Neural progenitor cell (in vitro differentiated cells): ENCODE data around the gene CLDN9.

Experiments used
- CTCF ChIP-seq: fragments of 200-600 bp; sonication (generic); IDR thresholded peaks from 2 replicates; pipeline ENCODE4 v1.5.1; 2017; ENCODE audit warnings: antibody characterized with exemption, mild to moderate bottlenecking
- EZH2 ChIP-seq: fragments of 200-600 bp; sonication (generic); IDR thresholded peaks from 2 replicates; pipeline ENCODE4 v1.6.1; 2017; ENCODE audit warnings: antibody characterized with exemption, mild to moderate bottlenecking, moderate library complexity
- EZH2phosphoT487 ChIP-seq: fragments of 200-600 bp; sonication (generic); IDR thresholded peaks from 2 replicates; pipeline ENCODE4 v1.6.1; 2017; ENCODE audit warnings: antibody characterized with exemption

- TF ChIP-seq CTCF = no peak
- TF ChIP-seq EZH2 = no peak
- no peak for TF ChIP-seq EZH2phosphoT487
Measured at GRCh38 chr16:2976673-2977072, 36.0 kb upstream of the CLDN9 start.
